Measurements from ENCODE around the gene SGMS1. TPM values are rescaled to one million over a fixed set of nuclear protein-coding genes. Genes with fewer than 3 reads are reported as not detected.

Gene SGMS1
- total RNA-seq, 2 donors from 2014 or later: 67.0 to 68.2 TPM

- TF ChIP-seq POLR2AphosphoS5 (IDR thresholded peaks at IDR 0.05) (peak; percentile 32), POLR2A (IDR thresholded peaks at IDR 0.05) (no peak), CTCF (IDR thresholded peaks at IDR 0.05) (no peak)
- Histone ChIP-seq H3K4me1 (replicated peaks) (peaks cover 6% of the 10 kb centered on the region), H3K36me3 (no peaks in the 10 kb centered on the region), H3K9me3 (no peaks in the 10 kb centered on the region), H3K27ac (peak overlapping the region in 1 of 2 donors; percentile 13), H3K4me3 (no peak overlapping the region), H3K27me3 (replicated peaks; ENCODE audit: insufficient read depth) (no peaks in the 10 kb centered on the region)
- intact Hi-C loops (cut with DNase I): no loop called here
- no peak for DNase-seq (ENCODE audit: low spot score)
- WGBS: 67% methylated on average over 5 of the region's 5 CpGs
These were observed 112.1 kb downstream of the SGMS1 start for GRCh38 chr10:50511492-50512213.

- DNase-seq (ENCODE audit: low spot score): no peak
- Histone ChIP-seq H3K36me3 (no peaks in the 10 kb centered on the region), H3K9me3 (no peaks in the 10 kb centered on the region), H3K4me3 (no peak overlapping the region), H3K27me3 (replicated peaks; ENCODE audit: insufficient read depth) (no peaks in the 10 kb centered on the region), H3K27ac (peak overlapping the region in 1 of 2 donors; percentile 13), H3K4me1 (replicated peaks) (peaks cover 6% of the 10 kb centered on the region)
- TF ChIP-seq POLR2AphosphoS5 (IDR thresholded peaks at IDR 0.05) (no peak), CTCF (IDR thresholded peaks at IDR 0.05) (no peak), POLR2A (IDR thresholded peaks at IDR 0.05) (no peak)
- intact Hi-C loops (cut with DNase I): no loop called here
- 29% methylated on average over 3 of the region's 3 CpGs for WGBS
These were observed 113.0 kb downstream of the SGMS1 start for GRCh38 chr10:50510517-50511473.

GRCh38 chr10:50508315-50509051 is 115.3 kb downstream of the SGMS1 start:
- no peaks in the 10 kb centered on the region for H3K36me3 ChIP-seq
- no peak for TF ChIP-seq CTCF (IDR thresholded peaks at IDR 0.05)
- no peak for TF ChIP-seq POLR2AphosphoS5 (IDR thresholded peaks at IDR 0.05)
- no peak for TF ChIP-seq POLR2A (IDR thresholded peaks at IDR 0.05)
- intact Hi-C loops (cut with DNase I): no loop called here
- H3K4me1 ChIP-seq (replicated peaks): peaks cover 6% of the 10 kb centered on the region
- H3K4me3 ChIP-seq: no peak overlapping the region
- 95% methylated on average over 5 of the region's 5 CpGs for WGBS
- no peak overlapping the region for H3K27ac ChIP-seq
- no peak for DNase-seq (ENCODE audit: low spot score)
- H3K27me3 ChIP-seq (replicated peaks; ENCODE audit: insufficient read depth): no peaks in the 10 kb centered on the region
- no peaks in the 10 kb centered on the region for H3K9me3 ChIP-seq

GRCh38 chr10:50506861-50507573 is 116.7 kb downstream of the SGMS1 start:
- no peak overlapping the region for H3K4me3 ChIP-seq
- no peaks in the 10 kb centered on the region for H3K27me3 ChIP-seq (replicated peaks; ENCODE audit: insufficient read depth)
- intact Hi-C loops (cut with DNase I): no loop called here
- 66% methylated on average over 5 of the region's 5 CpGs for WGBS
- no peak for DNase-seq (ENCODE audit: low spot score)
- TF ChIP-seq CTCF (IDR thresholded peaks at IDR 0.05): no peak
- no peak for TF ChIP-seq POLR2AphosphoS5 (IDR thresholded peaks at IDR 0.05)
- no peak for TF ChIP-seq POLR2A (IDR thresholded peaks at IDR 0.05)
- no peaks in the 10 kb centered on the region for H3K9me3 ChIP-seq
- H3K36me3 ChIP-seq: no peaks in the 10 kb centered on the region
- H3K4me1 ChIP-seq (replicated peaks): no peaks in the 10 kb centered on the region
- H3K27ac ChIP-seq: no peak overlapping the region

All from prostate gland (tissue), 2 donors.